Tibial artery (tissue), 4 donors: ENCODE results near the gene KRT32.

Experiments used
- DNase-seq, 2 donors: peaks; one replicate each; pipeline ENCODE4 v3.0.0-alpha.2; 2019
- H3K27ac ChIP-seq, 2 donors: fragments of 200-600 bp; sonication (generic) in 1 of 2; 1 replicate in 1 of 2; 2 replicates in 1 of 2; pipeline ENCODE4 v1.5.1; 2018 to 2019; ENCODE audit warnings: mild to moderate bottlenecking in 1 of 2
- H3K27me3 ChIP-seq, 2 donors: fragments of 200-600 bp; sonication (generic) in 1 of 2; one replicate each; pipeline versions ENCODE4 v1.5.1 to v1.6.0; 2016 to 2019
- H3K36me3 ChIP-seq, 3 donors: fragments of 200-600 bp; sonication (generic) in 2 of 3; one replicate each; pipeline ENCODE4 v1.5.1; 2016 to 2019; ENCODE audit warnings: mild to moderate bottlenecking in 2 of 3
- H3K4me1 ChIP-seq, 4 donors: fragments of 200-600 bp; sonication (generic) in 2 of 4; 1 replicate in 3 of 4; 2 replicates in 1 of 4; pipeline ENCODE4 v1.5.1; 2016 to 2019
- H3K4me3 ChIP-seq, 2 donors: fragments of 200-600 bp; sonication (generic) in 1 of 2; 1 replicate in 1 of 2; 2 replicates in 1 of 2; pipeline ENCODE4 v1.5.1; 2018 to 2019; ENCODE audit warnings: mild to moderate bottlenecking in 2 of 2
- H3K9me3 ChIP-seq, 3 donors: fragments of 200-600 bp; sonication (generic) in 1 of 3; one replicate each; pipeline ENCODE4 v1.5.1; 2016 to 2019
- intact Hi-C: fragments of 100-400 bp; cut with DNase I; formaldehyde crosslinking; loops from one replicate; pipeline ENCODE4 v1.15.0; 2023; ENCODE audit warnings: low total_unique reads
- TF ChIP-seq, protein P1 (sequence below), 2 experiments: fragments of 200-600 bp in 1 of 2; fragments of 450-650 bp in 1 of 2; IDR thresholded peaks; one replicate each; pipeline ENCODE4 v1.5.1; 2017 to 2019; ENCODE audit warnings: antibody characterized with exemption in 2 of 2, mild to moderate bottlenecking in 1 of 2, moderate library complexity in 1 of 2

Gene KRT32

DNA sequence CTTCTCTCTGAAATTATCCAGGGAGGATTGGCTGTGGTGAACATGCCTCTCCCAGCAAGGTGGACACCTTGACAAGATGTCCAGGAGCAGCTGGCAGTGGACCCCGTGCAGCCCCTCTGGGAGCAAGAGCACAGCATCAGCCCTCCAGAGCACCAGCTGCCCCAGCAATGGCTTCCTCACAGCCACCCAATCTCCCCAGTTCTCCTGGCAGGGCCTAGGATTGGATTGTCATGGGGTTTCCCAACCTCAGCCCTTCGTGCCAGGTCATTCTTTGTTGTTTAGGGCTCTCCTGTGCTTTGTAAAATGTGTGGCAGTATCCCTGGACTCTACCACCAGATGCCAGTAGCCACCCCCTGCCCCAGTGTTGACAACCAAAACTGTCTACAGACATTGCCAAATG is 24.3 kb upstream of the KRT32 start:
- no peaks in the 10 kb centered on the region for H3K9me3 ChIP-seq
- no peaks in the 10 kb centered on the region for H3K36me3 ChIP-seq
- DNase-seq = no peak
- intact Hi-C loops = no loop called here
- no peak overlapping the region for H3K4me3 ChIP-seq
- no peak overlapping the region for H3K27ac ChIP-seq
- TF ChIP-seq, protein P1, sequence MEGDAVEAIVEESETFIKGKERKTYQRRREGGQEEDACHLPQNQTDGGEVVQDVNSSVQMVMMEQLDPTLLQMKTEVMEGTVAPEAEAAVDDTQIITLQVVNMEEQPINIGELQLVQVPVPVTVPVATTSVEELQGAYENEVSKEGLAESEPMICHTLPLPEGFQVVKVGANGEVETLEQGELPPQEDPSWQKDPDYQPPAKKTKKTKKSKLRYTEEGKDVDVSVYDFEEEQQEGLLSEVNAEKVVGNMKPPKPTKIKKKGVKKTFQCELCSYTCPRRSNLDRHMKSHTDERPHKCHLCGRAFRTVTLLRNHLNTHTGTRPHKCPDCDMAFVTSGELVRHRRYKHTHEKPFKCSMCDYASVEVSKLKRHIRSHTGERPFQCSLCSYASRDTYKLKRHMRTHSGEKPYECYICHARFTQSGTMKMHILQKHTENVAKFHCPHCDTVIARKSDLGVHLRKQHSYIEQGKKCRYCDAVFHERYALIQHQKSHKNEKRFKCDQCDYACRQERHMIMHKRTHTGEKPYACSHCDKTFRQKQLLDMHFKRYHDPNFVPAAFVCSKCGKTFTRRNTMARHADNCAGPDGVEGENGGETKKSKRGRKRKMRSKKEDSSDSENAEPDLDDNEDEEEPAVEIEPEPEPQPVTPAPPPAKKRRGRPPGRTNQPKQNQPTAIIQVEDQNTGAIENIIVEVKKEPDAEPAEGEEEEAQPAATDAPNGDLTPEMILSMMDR (IDR thresholded peaks at IDR 0.05) = no peak
- no peaks in the 10 kb centered on the region for H3K4me1 ChIP-seq
- H3K27me3 ChIP-seq = peaks cover 0 to 20% of the 10 kb centered on the region in 2 donors

DNA sequence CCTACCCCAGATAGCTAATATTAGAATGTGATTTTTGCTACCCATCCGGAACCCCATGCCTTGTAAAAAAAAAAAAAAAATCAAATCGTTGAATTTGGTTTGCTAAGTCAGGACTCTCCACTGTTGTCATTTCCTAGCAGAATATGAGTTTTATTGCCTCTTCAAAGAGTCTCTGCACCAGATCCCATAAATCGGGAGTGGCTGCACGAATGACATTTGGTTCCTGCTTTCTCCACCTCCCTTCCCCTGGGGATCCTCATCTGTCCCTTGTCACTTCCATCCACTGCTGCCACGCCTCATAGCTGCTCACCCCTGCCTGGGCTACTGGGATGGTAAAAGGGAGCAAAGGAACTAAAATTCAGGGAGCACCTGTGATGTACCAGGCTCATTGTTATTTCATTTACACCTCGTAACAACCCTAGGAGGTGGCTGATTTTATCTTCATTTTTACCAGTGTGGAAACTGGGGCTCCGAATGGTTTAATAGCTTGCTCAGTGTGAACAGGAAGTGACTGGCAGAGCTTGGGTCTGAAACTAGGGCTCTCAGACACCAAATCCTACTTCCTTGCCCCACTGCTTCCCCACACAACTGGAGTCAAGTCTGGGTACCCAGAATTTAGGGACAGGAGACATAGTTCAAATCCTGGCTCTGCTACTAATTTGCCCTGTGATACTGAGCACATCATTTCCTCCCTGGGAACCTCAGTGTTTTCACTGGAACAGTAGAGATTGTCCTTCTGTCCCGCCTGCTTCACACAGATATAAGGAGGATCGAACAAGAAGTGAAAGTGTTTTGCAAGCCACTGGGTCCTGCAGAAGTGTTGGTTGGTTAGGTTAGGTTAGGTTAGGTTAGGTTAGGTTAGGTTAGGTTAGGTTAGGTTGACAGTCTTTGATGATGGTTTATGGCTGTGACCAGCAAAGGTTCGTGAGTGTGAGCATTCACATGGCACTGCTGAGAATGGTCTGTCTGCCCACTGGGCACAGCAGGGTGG is 23.1 kb upstream of the KRT32 start:
- no peak overlapping the region for H3K4me3 ChIP-seq
- TF ChIP-seq, protein P1 (IDR thresholded peaks at IDR 0.05) = no peak
- no peaks in the 10 kb centered on the region for H3K36me3 ChIP-seq
- intact Hi-C loops = no loop called here
- H3K4me1 ChIP-seq = no peaks in the 10 kb centered on the region
- DNase-seq = no peak
- no peak overlapping the region for H3K27ac ChIP-seq
- H3K9me3 ChIP-seq = no peaks in the 10 kb centered on the region
- peaks cover 0 to 21% of the 10 kb centered on the region in 2 donors for H3K27me3 ChIP-seq

DNA sequence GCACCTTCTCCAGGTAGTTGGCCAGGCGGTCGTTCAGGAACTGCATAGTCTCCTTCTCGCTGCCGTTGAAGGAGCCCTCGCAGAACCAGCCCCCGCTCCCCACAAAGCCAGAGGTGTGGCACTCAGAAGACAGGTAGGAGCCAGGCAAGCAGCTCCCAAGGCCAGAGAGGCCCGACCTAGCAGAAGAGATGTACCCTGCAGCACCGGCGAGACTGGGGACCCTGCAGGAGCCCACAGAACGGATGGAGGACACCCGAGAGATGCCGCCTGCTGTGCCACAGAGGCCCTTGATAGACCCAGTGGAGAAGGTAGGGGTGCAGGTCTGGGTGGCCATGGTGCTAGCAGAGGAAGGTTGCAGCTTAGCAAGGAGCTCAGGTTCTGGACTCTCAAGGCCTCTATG is 22.3 kb upstream of the KRT32 start, which contains the start of gene KRT36:
Gene KRT36 (minus strand): TSS at position 380 of the 400 bp plus-strand sequence. CDS start 46 bp downstream, at position 334.
- intact Hi-C loops = no loop called here
- no peak within 1 kb of the TSS for H3K4me3 ChIP-seq
- no peak within 1 kb of the TSS for H3K27ac ChIP-seq
- H3K27me3 ChIP-seq = peaks cover 0 to 23% of the 10 kb centered on the region in 2 donors
- TF ChIP-seq, protein P1 (IDR thresholded peaks at IDR 0.05) = no peak
- no peak for DNase-seq
- no peaks in the 10 kb centered on the region for H3K4me1 ChIP-seq
- H3K9me3 ChIP-seq = no peaks in the 10 kb centered on the region
- no peaks in the 10 kb centered on the region for H3K36me3 ChIP-seq

DNA sequence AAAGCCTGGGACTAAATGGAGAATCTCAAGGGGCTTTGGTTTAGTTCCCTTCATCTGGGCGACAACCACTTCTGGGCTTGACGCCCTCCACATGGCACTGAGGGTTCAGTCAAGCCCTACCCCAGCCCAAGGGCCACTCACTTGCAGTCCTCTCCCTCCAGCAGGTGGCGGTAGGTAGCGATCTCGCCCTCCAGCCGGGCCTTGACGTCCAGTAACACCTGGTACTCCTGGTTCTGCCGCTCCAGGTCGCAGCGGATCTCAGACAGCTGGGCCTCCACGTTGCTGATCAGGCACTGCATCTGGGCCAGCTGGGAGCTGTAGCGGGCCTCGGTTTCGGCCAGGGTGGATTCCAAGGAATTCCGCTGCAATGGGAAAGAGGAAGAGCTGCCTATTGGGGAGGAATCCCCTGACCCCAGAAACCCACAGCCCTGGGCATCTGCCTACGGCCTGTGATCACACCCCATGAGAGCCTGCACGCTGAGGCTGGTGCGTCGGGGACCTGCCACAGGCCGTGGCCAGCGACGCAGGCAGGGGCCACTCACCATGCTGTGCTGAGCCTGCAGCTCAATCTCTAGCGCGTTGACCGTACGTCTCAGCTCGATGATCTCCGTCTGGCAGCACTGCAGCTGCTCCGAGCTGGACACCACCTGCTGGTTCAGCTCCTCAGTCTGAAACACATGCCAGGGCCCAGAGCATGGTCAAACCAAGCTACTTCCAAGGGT is 19.8 kb upstream of the KRT32 start:
- H3K27me3 ChIP-seq = peaks cover 0 to 23% of the 10 kb centered on the region in 2 donors
- TF ChIP-seq, protein P1 (IDR thresholded peaks at IDR 0.05) = no peak
- no peak overlapping the region for H3K27ac ChIP-seq
- no peak overlapping the region for H3K4me3 ChIP-seq
- no peaks in the 10 kb centered on the region for H3K9me3 ChIP-seq
- no peak for DNase-seq
- H3K4me1 ChIP-seq = no peaks in the 10 kb centered on the region
- intact Hi-C loops = no loop called here
- H3K36me3 ChIP-seq = no peaks in the 10 kb centered on the region

DNA sequence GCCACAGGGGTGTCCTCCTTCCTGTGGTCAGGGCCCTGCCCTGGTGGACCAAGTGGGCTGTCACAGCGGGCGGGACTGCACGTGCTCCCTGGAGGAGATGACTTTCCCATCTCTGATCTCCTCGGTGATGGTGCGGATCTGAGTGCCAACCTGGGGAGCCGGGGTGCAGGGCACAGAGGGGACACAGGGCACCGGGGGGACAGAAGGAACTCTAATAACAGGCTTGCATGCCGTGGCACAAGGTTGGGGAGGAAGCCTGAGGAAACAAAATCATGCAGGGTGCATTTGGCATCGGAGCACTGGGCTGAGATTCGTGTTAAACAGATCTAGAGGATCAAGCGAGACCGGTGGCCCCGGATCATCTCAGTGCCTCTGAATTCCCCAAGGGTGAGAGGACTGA is 19.1 kb upstream of the KRT32 start:
- H3K9me3 ChIP-seq = no peaks in the 10 kb centered on the region
- intact Hi-C loops = no loop called here
- H3K4me3 ChIP-seq = no peak overlapping the region
- TF ChIP-seq, protein P1 (IDR thresholded peaks at IDR 0.05) = no peak
- H3K27ac ChIP-seq = no peak overlapping the region
- no peak for DNase-seq
- H3K27me3 ChIP-seq = peaks cover 0 to 23% of the 10 kb centered on the region in 2 donors
- no peaks in the 10 kb centered on the region for H3K36me3 ChIP-seq
- H3K4me1 ChIP-seq = no peaks in the 10 kb centered on the region
